Gastroesophageal sphincter (tissue), 3 donors: ENCODE results near the gene FGF4.

Experiments
- CTCF ChIP-seq, 4 experiments: fragments of 200-600 bp in 2 of 4; fragments of 450-650 bp in 2 of 4; sonication (generic) in 1 of 4; IDR thresholded peaks; one replicate each; pipeline ENCODE4 v1.5.1; 2017 to 2019; ENCODE audit warnings: antibody characterized with exemption in 4 of 4, mild to moderate bottlenecking in 2 of 4, moderate library complexity in 2 of 4
- POLR2A ChIP-seq, 2 donors: fragments of 450-650 bp; IDR thresholded peaks; one replicate each; pipeline ENCODE4 v1.6.1; 2017; ENCODE audit warnings: antibody characterized with exemption in 2 of 2, mild to moderate bottlenecking in 2 of 2, moderate library complexity in 1 of 2
- POLR2AphosphoS5 ChIP-seq: sonication (generic); formaldehyde crosslinking; IDR thresholded peaks from one replicate; pipeline ENCODE4 v1.6.1; 2017; ENCODE audit warnings: antibody characterized with exemption

DNA sequence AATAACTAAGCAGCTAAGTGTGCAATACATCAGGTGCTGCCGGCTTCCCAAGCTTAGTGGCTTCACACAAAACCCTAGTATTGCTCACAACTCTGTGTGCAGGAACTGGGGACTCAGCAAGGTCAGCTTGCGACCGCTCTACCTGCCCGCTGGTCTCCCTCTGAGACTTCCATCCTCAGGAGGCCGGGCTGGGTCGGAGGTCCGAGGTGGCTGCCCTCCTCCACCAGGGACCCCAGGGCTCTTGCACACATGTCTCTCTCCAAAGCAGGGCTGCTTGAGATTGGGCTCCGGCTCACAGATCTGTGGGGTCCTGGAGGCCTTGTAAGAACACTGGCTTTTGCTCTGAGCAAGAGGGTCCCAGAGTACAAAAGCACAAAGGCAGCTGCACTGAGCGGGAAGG is 45.9 kb downstream of the FGF4 start:
- no peak for TF ChIP-seq POLR2A (IDR thresholded peaks at IDR 0.05)
- no peak for TF ChIP-seq POLR2AphosphoS5
- no peak for TF ChIP-seq CTCF (IDR thresholded peaks at IDR 0.05)
